Activated B cell treated with CpG ODN at 0.5 μM for 24 hours (primary cell): Measurements from ENCODE around the gene ENGASE. TPM values are rescaled to one million over a fixed set of nuclear protein-coding genes. Genes with fewer than 3 reads are reported as not detected.

Experiments
- ATAC-seq: fragments of 200-7000 bp; cut with Tn5 transposase; one replicate; pipeline ENCODE4 v1.10.0; 2021; ENCODE audit warnings: low read depth, mild to moderate bottlenecking, moderate library complexity
- CTCF ChIA-PET: fragments of 350-600 bp; sonication (Branson Sonifier 250); formaldehyde crosslinking; loops from one replicate; lab custom pipeline; 2021; ENCODE audit warnings: antibody characterized with exemption; lab: Charles Lee
- POLR2A ChIA-PET: fragments of 350-600 bp; sonication (Branson Sonifier 250); formaldehyde crosslinking; loops from one replicate; lab custom pipeline; 2021; ENCODE audit warnings: antibody characterized with exemption; lab: Charles Lee
- DNase-seq: peaks from one replicate; pipeline ENCODE4 v3.0.0; 2022
- H3K27ac Mint-ChIP-seq: one replicate; pipeline ENCODE4 v1.8.0; 2020; ENCODE audit warnings: mixed read lengths
- H3K27me3 Mint-ChIP-seq: one replicate; pipeline ENCODE4 v1.8.0; 2021; ENCODE audit warnings: mixed read lengths
- H3K36me3 Mint-ChIP-seq: one replicate; pipeline ENCODE4 v1.8.0; 2021; ENCODE audit warnings: low read depth, mixed read lengths
- H3K4me1 Mint-ChIP-seq: one replicate; pipeline ENCODE4 v1.8.0; 2021; ENCODE audit warnings: mixed read lengths
- H3K4me3 Mint-ChIP-seq: one replicate; pipeline ENCODE4 v1.8.0; 2020; ENCODE audit warnings: mild to moderate bottlenecking, mixed read lengths
- H3K9me3 Mint-ChIP-seq: one replicate; pipeline ENCODE4 v1.8.0; 2020; ENCODE audit warnings: mixed read lengths
- intact Hi-C: fragments of 100-400 bp; cut with micrococcal nuclease; formaldehyde crosslinking; loops from one replicate; pipeline ENCODE4 v1.15.1; 2024
- total RNA-seq: library from RNA; stranded (reverse); gene quantifications from 2 replicates; pipeline ENCODE4 v1.2.3, GENCODE V29; 2022
- TF ChIP-seq, protein P1 (sequence below): fragments of 200-600 bp; IDR thresholded peaks from one replicate; pipeline ENCODE4 v1.8.0; 2022; ENCODE audit warnings: antibody characterized with exemption, mild to moderate bottlenecking

Gene ENGASE
- total RNA-seq, 1 donor from 2014 or later: 60.1 TPM

DNA sequence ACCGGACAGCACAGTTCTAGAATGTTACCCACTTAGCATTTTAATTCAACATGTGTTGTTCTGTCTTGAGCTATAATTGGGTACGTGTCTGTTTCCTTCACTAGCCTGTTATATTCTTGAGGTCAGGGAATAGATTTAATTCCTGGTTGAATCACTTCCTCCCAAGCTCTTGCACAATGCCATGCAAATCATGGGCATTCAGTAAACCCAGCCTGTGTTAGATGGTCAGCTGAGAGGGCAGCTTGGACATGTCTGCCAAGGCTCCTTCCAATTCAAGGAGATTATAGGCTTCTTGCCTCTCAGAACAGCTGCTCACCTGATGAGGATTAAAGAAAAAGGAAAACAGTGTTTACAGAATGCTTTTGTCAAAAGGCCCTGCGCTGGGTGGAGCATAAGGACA is 38.0 kb upstream of the ENGASE start:
- no peak overlapping the region for H3K27ac Mint-ChIP-seq
- POLR2A ChIA-PET: no interaction called here
- intact Hi-C loops: no loop called here
- H3K27me3 Mint-ChIP-seq: peaks cover 11% of the 10 kb centered on the region
- no peaks in the 10 kb centered on the region for H3K36me3 Mint-ChIP-seq
- ATAC-seq (no peak), DNase-seq (no peak)
- no peak overlapping the region for H3K4me3 Mint-ChIP-seq
- CTCF ChIA-PET: interaction anchor here (1.5 kb wide), 1 partner anchor 9 kb away, joined by 6 read pairs; no protein-coding TSS in a partner anchor
- TF ChIP-seq, protein P1, sequence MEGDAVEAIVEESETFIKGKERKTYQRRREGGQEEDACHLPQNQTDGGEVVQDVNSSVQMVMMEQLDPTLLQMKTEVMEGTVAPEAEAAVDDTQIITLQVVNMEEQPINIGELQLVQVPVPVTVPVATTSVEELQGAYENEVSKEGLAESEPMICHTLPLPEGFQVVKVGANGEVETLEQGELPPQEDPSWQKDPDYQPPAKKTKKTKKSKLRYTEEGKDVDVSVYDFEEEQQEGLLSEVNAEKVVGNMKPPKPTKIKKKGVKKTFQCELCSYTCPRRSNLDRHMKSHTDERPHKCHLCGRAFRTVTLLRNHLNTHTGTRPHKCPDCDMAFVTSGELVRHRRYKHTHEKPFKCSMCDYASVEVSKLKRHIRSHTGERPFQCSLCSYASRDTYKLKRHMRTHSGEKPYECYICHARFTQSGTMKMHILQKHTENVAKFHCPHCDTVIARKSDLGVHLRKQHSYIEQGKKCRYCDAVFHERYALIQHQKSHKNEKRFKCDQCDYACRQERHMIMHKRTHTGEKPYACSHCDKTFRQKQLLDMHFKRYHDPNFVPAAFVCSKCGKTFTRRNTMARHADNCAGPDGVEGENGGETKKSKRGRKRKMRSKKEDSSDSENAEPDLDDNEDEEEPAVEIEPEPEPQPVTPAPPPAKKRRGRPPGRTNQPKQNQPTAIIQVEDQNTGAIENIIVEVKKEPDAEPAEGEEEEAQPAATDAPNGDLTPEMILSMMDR: no peak
- no peaks in the 10 kb centered on the region for H3K4me1 Mint-ChIP-seq
- no peaks in the 10 kb centered on the region for H3K9me3 Mint-ChIP-seq

DNA sequence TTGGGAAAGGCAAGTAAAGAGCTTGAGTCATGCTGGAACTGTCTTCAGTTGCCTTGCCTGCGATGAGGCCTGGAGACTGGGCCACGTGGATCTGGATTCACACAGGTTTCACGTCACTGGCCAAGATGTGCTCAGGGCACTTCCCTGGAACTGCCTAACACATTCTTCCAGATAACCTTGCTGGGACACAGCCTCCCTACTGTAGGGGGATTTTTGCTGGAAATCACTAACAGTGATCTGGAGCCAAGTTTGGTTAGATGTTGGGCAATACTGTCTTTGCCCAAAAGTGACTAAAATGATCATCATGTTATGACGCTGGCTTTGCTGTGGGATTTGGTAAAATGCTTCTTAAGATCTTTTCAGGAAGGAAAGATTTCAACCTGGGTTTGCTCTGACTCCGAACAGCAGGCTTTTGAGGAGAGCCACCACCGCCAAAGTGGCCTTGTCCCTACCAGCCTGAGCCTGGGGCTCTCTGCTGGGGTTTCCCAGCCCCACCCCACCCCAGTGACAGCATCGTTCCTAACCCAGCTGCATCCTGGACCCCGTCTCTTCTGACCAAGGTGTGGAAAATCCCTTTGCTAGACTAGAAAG is 36.0 kb upstream of the ENGASE start:
- ChIA-PET CTCF (no interaction called here), POLR2A (no interaction called here)
- DNase-seq (no peak), ATAC-seq (no peak)
- H3K27me3 Mint-ChIP-seq: peaks cover 4% of the 10 kb centered on the region
- intact Hi-C loops: no loop called here
- no peak overlapping the region for H3K4me3 Mint-ChIP-seq
- no peak overlapping the region for H3K27ac Mint-ChIP-seq
- TF ChIP-seq, protein P1: no peak
- H3K9me3 Mint-ChIP-seq: no peaks in the 10 kb centered on the region
- H3K36me3 Mint-ChIP-seq: no peaks in the 10 kb centered on the region
- H3K4me1 Mint-ChIP-seq: no peaks in the 10 kb centered on the region

DNA sequence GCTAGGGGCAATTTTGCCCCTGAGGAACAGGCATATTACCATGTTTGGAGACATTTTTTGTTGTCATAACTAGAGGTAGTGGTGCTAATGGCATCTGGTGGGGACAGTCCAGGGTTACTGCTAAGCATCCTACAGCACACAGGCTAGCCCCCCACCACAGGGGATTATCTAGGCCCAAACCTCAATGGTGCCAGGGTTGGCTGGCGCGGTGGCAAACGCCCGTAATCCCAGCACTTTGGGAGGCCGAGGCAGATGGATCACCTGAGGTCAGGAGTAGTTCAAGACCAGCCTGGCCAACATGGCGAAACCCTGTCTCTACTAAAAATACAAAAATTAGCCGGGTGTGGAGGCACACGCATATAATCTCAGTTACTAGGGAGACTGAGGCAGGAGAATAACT is 35.5 kb upstream of the ENGASE start:
- POLR2A ChIA-PET: no interaction called here
- H3K27me3 Mint-ChIP-seq: peaks cover 3% of the 10 kb centered on the region
- CTCF ChIA-PET: no interaction called here
- ATAC-seq (no peak), DNase-seq (no peak)
- no peaks in the 10 kb centered on the region for H3K4me1 Mint-ChIP-seq
- H3K27ac Mint-ChIP-seq: no peak overlapping the region
- no peaks in the 10 kb centered on the region for H3K9me3 Mint-ChIP-seq
- H3K36me3 Mint-ChIP-seq: no peaks in the 10 kb centered on the region
- no peak overlapping the region for H3K4me3 Mint-ChIP-seq
- TF ChIP-seq, protein P1: no peak
- intact Hi-C loops: no loop called here

DNA sequence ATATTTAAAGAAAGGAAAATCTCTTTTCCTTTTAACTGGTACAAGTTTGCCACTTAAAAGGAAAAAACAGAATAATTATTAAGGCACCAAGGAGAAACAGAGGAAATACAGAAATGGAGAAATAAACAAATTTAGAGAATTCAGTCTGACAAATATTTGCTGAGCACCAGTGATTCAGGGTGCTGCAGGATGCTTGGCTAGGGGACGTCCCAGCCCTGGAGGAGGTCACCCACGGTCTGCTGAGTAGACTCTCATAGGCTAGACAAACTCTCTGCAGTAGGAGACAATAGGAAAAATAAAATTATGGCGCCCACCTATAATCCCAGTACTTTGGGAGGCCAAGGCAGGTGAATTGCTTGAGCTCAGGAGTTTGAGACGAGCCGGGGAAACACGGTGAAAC is 34.7 kb upstream of the ENGASE start:
- peaks cover 6% of the 10 kb centered on the region for H3K27me3 Mint-ChIP-seq
- H3K4me3 Mint-ChIP-seq: no peak overlapping the region
- TF ChIP-seq, protein P1: no peak
- ChIA-PET POLR2A (no interaction called here), CTCF (interaction anchor here (1.1 kb wide), 1 partner anchor 35 kb away, joined by 3 read pairs; the partner anchor contains the start of gene ENGASE)
- no peaks in the 10 kb centered on the region for H3K9me3 Mint-ChIP-seq
- H3K36me3 Mint-ChIP-seq: no peaks in the 10 kb centered on the region
- DNase-seq: no peak
- no peak for ATAC-seq
- no peak overlapping the region for H3K27ac Mint-ChIP-seq
- H3K4me1 Mint-ChIP-seq: no peaks in the 10 kb centered on the region
- intact Hi-C loops: no loop called here

DNA sequence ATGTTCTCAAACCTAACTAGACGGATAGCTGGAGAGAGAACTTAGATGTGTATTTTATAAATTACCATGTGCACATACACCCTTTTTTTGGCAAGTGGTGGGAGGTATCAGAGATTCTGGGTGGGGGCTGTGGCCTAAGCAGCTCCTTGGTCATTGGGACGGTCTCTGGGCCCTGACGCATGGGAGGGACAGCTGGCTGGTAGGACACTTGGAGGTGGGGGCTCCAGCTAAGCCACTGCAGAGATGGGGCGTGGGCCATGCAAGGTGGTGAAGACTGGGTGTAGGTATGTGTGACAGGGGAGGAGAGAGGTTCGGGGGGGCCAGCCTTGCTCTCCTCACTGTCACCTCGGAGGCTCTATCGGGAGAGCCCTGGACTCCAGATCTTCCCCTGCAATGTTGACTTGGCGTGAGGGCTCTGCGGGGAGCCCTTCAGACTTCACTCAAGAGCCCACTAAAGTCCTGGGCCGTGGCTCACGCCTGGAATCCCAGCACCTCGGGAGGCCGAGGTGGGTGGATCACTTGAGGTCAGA is 33.5 kb upstream of the ENGASE start:
- intact Hi-C loops: no loop called here
- Mint-ChIP-seq H3K9me3 (no peaks in the 10 kb centered on the region), H3K27ac (no peak overlapping the region), H3K4me3 (no peak overlapping the region), H3K27me3 (peaks cover 18% of the 10 kb centered on the region), H3K36me3 (no peaks in the 10 kb centered on the region), H3K4me1 (no peaks in the 10 kb centered on the region)
- TF ChIP-seq, protein P1: no peak
- ATAC-seq: no peak
- POLR2A ChIA-PET: no interaction called here
- CTCF ChIA-PET: interaction anchor here (0.7 kb wide), 1 partner anchor 70 kb away, joined by 3 read pairs; no protein-coding TSS in a partner anchor
- no peak for DNase-seq
